ENCODE results near the gene ICAM2. TPM values are rescaled to one million over a fixed set of nuclear protein-coding genes. Genes with fewer than 3 reads are reported as not detected.

The ICAM2 gene
- total RNA-seq, 2 experiments from 2014 or later, result 48.4 to 51.3 TPM

- peak overlapping the region; percentile 12 for H3K27ac Mint-ChIP-seq
- H3K4me1 Mint-ChIP-seq (ENCODE audit: low read depth), result peaks cover 16% of the 10 kb centered on the region
- no peaks in the 10 kb centered on the region for H3K9me3 Mint-ChIP-seq (ENCODE audit: insufficient read depth)
- DNase-seq, result no peak
- ChIA-PET CTCF (interaction anchor here (2.7 to 5.3 kb wide), 2 partner anchors 16 to 89 kb away, joined by 13 to 22 read pairs; no protein-coding TSS in a partner anchor), POLR2A (interaction anchor here (0.6 kb wide), 1 partner anchor 1514 kb away, joined by 4 read pairs; no protein-coding TSS in a partner anchor)
- H3K27me3 Mint-ChIP-seq (ENCODE audit: low read depth), result no peaks in the 10 kb centered on the region
- peaks cover 47% of the 10 kb centered on the region for H3K36me3 Mint-ChIP-seq (ENCODE audit: low read depth)
- H3K4me3 Mint-ChIP-seq, result no peak overlapping the region
- ATAC-seq, result no peak
These were observed 24.7 kb upstream of the ICAM2 start for GRCh38 chr17:64045176-64045575.

DNA sequence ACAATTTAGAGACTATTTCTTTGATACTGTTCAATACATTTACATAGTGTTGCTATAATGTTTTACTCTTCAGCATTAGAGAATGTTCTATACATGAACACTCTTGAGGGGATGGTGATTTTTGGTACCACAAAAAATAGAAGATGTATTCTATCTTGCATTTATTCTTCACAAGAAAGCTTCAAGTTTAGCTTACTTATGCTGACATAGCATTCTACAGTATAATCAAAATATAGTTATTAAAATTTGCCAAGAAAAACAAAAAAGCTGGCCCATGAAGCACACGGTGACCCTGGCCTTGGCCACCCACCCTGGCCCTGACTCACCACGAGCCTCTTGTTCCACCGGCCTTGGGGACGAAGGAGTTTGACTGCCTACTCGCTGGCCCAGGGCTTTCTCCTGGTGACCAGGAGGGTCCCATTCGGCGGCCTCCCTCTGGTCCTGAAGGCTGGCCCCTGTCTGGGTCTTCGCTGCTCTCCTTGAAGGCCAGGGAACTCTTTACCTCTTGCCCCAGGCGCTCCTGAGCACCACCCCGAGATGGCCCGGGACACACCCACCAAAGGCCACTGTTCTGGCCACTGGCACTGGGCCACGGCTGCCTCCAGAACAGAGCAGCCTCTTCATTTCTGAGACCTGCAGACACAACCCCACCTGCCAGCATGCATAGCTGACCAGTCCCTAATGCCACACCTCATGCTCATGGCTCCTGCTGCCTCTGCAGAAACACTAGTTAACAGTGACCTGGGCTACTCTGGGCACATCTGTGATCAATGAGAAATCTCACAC lies 22.5 kb upstream of the ICAM2 start:
- Mint-ChIP-seq H3K27me3 (ENCODE audit: low read depth) (no peaks in the 10 kb centered on the region), H3K27ac (no peak overlapping the region), H3K4me3 (no peak overlapping the region), H3K9me3 (ENCODE audit: insufficient read depth) (no peaks in the 10 kb centered on the region), H3K36me3 (ENCODE audit: low read depth) (peaks cover 40% of the 10 kb centered on the region), H3K4me1 (ENCODE audit: low read depth) (peaks cover 11% of the 10 kb centered on the region)
- no peak for DNase-seq
- no peak for ATAC-seq
- ChIA-PET CTCF (interaction anchor here (1.0 to 3.8 kb wide), 8 partner anchors 10 to 91 kb away, joined by 3 to 44 read pairs (median 7); no protein-coding TSS in a partner anchor), POLR2A (interaction anchor here (1.2 kb wide), 1 partner anchor 86 kb away, joined by 4 read pairs; no protein-coding TSS in a partner anchor)

DNA sequence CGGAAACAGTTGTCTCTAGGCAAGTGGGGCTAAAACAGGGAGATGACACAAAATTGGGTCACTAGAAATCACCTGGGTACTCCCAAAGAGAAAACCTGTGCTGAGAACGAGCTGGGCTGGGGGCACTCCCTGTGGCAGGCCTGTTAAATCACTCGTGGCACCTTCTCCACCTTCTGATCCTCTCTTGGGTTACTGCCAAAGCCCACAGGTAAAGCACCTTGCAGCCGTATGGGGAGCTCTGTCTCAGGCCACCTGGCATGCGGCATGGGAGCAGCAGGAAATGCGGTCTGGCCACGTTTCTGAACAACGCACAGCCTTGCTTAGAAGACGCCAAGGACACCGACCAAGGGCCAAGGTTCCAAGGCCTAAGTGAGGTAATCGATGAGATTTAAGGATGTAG lies 21.5 kb upstream of the ICAM2 start:
- ATAC-seq (no peak), DNase-seq (no peak)
- Mint-ChIP-seq H3K27ac (no peak overlapping the region), H3K4me3 (no peak overlapping the region), H3K4me1 (ENCODE audit: low read depth) (peaks cover 11% of the 10 kb centered on the region), H3K9me3 (ENCODE audit: insufficient read depth) (no peaks in the 10 kb centered on the region), H3K27me3 (ENCODE audit: low read depth) (no peaks in the 10 kb centered on the region), H3K36me3 (ENCODE audit: low read depth) (peaks cover 38% of the 10 kb centered on the region)
- POLR2A ChIA-PET, result interaction anchor here (1.2 kb wide), 1 partner anchor 87 kb away, joined by 4 read pairs; no protein-coding TSS in a partner anchor
- CTCF ChIA-PET, result interaction anchor here (1.0 to 3.8 kb wide), 8 partner anchors 9 to 92 kb away, joined by 3 to 44 read pairs (median 7); no protein-coding TSS in a partner anchor

DNA sequence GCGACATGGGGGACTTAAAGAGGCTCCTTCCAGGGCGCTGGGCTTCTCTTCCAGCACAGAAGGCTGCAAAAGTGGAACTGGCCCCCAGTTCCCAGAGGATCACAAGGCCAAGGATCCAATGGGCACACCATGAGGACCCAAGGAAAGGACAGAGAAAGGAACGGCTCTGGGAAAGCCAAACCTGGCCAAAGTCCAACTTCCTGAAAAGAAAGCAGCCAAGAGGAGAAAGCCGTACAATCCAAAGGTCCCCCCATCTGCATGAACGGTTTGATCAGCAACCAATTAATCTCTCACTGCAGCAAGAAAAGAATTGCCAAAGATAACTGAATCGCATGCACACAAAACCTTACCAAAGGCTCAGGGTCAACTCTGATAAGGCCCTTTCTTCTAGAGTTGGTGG lies 19.8 kb upstream of the ICAM2 start:
- ATAC-seq, result no peak
- no peak for DNase-seq
- Mint-ChIP-seq H3K4me3 (no peak overlapping the region), H3K27ac (no peak overlapping the region), H3K4me1 (ENCODE audit: low read depth) (peaks cover 7% of the 10 kb centered on the region), H3K9me3 (ENCODE audit: insufficient read depth) (no peaks in the 10 kb centered on the region), H3K27me3 (ENCODE audit: low read depth) (no peaks in the 10 kb centered on the region), H3K36me3 (ENCODE audit: low read depth) (peaks cover 26% of the 10 kb centered on the region)
- ChIA-PET POLR2A (no interaction called here), CTCF (interaction anchor here (3.8 kb wide), 1 partner anchor 12 kb away, joined by 44 read pairs; no protein-coding TSS in a partner anchor)

DNA sequence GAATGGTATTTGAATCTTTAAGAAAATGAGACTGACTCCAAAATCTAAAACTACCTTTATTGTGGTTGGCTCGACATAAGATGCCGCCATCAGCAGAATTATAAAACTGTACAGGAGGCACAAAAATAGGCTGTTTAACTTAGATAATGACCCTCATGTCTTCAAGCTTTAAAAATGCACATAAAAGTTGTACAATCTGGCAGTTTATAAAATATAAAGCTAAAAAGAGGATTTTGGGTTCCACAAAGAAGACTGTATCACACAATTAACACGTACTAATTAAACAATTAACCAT lies 18.6 kb upstream of the ICAM2 start:
- POLR2A ChIA-PET, result no interaction called here

DNA sequence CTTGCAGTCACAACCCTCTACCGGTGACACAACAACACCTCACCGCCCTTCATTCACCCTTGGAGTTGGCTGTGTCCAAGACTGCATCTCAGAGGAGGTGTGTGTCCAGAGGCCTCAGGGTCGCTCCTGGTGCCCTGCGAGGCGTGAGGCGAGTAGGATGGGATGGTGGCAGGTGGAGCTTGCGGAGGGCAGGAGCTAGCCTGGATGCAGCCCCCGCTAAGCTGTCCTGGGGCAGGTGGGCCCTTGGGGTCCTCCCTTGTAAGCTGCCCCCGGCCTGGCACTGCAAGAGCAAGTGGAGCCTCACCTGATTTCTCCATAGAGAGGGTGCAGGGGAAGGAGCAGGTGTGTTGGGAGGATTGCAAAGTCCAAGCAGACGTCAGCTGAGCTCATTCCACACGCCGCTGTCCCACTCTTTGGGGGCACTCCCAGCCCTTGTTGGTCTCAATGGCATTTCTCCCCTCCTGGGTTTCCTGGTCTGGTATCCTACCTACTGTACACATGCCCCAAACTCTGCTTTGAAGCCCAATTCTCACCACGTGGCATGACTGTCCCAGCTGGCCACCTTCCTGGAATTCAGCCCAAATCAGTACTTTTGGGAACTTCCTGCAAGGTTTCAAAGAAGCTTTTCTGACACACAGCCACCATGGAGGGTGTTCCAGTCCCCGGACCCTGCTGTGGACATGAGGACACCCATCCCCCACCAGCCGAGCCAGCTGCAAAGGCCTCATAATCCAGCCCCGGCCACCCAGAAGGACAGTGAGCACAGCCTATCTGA lies 18.1 kb upstream of the ICAM2 start:
- Mint-ChIP-seq H3K27ac (no peak overlapping the region), H3K4me1 (ENCODE audit: low read depth) (peaks cover 4% of the 10 kb centered on the region), H3K9me3 (ENCODE audit: insufficient read depth) (no peaks in the 10 kb centered on the region), H3K4me3 (no peak overlapping the region), H3K27me3 (ENCODE audit: low read depth) (no peaks in the 10 kb centered on the region), H3K36me3 (ENCODE audit: low read depth) (peaks cover 13% of the 10 kb centered on the region)
- ATAC-seq, result no peak
- POLR2A ChIA-PET, result no interaction called here
- CTCF ChIA-PET, result interaction anchor here (0.6 to 17.3 kb wide), 4 partner anchors 10 to 92 kb away, joined by 3 to 645 read pairs (median 12); partner anchors contain the start of gene ERN1
- no peak for DNase-seq

More for the DNA sequence above, 18.6 kb upstream of the ICAM2 start:
- Mint-ChIP-seq H3K4me1 (ENCODE audit: low read depth) (peaks cover 4% of the 10 kb centered on the region), H3K27ac (no peak overlapping the region), H3K36me3 (ENCODE audit: low read depth) (peaks cover 17% of the 10 kb centered on the region), H3K27me3 (ENCODE audit: low read depth) (no peaks in the 10 kb centered on the region), H3K4me3 (no peak overlapping the region), H3K9me3 (ENCODE audit: insufficient read depth) (no peaks in the 10 kb centered on the region)
- no peak for ATAC-seq
- CTCF ChIA-PET, result interaction anchor here (1.1 to 17.3 kb wide), 3 partner anchors 11 to 92 kb away, joined by 3 to 645 read pairs (median 20); partner anchors contain the start of gene ERN1
- no peak for DNase-seq

DNA sequence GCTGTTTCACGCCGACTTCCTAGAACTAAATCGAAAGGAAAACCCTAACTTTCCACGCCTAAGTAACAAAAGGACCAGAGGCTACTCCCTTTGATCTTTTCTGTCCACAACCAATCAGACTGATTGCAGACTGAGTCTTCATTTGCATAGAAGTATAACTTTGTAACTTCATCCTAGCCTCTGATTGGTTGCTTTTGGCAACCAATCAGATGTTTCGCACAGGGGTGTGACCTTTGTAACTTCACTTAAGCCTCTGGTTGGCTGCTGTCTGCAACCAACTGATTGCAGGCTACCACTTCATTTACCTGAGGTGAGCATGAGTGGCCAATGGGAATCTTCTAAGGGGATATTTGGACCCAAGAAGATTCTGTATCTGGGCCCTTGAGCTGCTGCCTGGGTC lies 17.4 kb upstream of the ICAM2 start:
- Mint-ChIP-seq H3K27ac (no peak overlapping the region), H3K36me3 (ENCODE audit: low read depth) (peaks cover 11% of the 10 kb centered on the region), H3K4me1 (ENCODE audit: low read depth) (peaks cover 4% of the 10 kb centered on the region), H3K9me3 (ENCODE audit: insufficient read depth) (no peaks in the 10 kb centered on the region), H3K4me3 (no peak overlapping the region), H3K27me3 (ENCODE audit: low read depth) (no peaks in the 10 kb centered on the region)
- no peak for ATAC-seq
- ChIA-PET CTCF (interaction anchor here (0.6 to 17.3 kb wide), 4 partner anchors 9 to 93 kb away, joined by 3 to 645 read pairs (median 12); partner anchors contain the start of gene ERN1), POLR2A (no interaction called here)
- no peak for DNase-seq

GRCh38 chr17:64037180-64037579 lies 16.7 kb upstream of the ICAM2 start:
- peaks cover 9% of the 10 kb centered on the region for H3K36me3 Mint-ChIP-seq (ENCODE audit: low read depth)
- peaks cover 3% of the 10 kb centered on the region for H3K4me1 Mint-ChIP-seq (ENCODE audit: low read depth)
- no peak for DNase-seq
- no peaks in the 10 kb centered on the region for H3K9me3 Mint-ChIP-seq (ENCODE audit: insufficient read depth)
- H3K27ac Mint-ChIP-seq, result peak overlapping the region; percentile 10
- ChIA-PET CTCF (interaction anchor here (2.6 to 17.3 kb wide), 2 partner anchors 9 to 94 kb away, joined by 20 to 645 read pairs; partner anchors contain the start of gene ERN1), POLR2A (no interaction called here)
- no peak overlapping the region for H3K4me3 Mint-ChIP-seq
- ATAC-seq, result no peak
- no peaks in the 10 kb centered on the region for H3K27me3 Mint-ChIP-seq (ENCODE audit: low read depth)

DNA sequence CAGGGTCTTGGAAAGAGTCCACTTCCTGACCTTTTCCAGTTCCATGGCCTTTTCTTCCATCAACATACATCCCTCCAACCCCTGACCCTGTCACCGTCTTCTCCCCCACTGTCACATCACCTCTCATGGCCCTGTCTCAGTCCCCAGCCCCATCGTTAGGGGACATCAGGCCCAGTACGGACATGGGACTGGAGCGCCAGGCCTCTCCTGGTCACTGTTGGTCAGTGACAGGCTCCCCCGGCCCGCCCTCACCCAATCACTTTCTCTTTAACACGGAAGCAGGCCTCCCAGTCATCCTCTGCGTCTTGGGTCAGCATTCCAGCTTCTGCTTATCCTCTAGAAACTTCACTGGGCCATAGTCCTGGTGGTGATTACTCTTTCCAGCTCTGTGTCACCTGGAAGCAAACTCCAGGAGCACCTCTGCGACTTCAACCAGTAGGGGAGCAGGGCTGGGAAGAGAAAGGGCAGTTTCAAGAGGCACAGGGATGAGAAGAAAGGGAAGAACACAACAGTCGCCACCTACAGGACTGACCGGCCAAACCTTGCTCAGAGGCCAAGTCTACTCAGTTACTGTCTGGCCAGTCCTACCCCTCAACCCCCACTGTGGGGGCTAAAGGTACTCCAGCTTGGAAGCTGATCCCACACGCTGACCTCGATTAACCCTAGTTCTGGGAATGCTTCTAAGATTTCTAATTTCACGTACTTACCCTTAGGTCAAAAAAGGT lies 15.9 kb upstream of the ICAM2 start:
- Mint-ChIP-seq H3K4me1 (ENCODE audit: low read depth) (no peaks in the 10 kb centered on the region), H3K9me3 (ENCODE audit: insufficient read depth) (no peaks in the 10 kb centered on the region), H3K36me3 (ENCODE audit: low read depth) (peaks cover 4% of the 10 kb centered on the region), H3K4me3 (no peak overlapping the region), H3K27me3 (ENCODE audit: low read depth) (no peaks in the 10 kb centered on the region), H3K27ac (peak overlapping the region; percentile 10)
- ChIA-PET CTCF (interaction anchor here (17.3 kb wide), 1 partner anchor 94 kb away, joined by 645 read pairs; the partner anchor contains the start of gene ERN1), POLR2A (no interaction called here)
- ATAC-seq, result no peak
- no peak for DNase-seq

- H3K27me3 Mint-ChIP-seq (ENCODE audit: low read depth), result no peaks in the 10 kb centered on the region
- H3K4me1 Mint-ChIP-seq (ENCODE audit: low read depth), result peaks cover 16% of the 10 kb centered on the region
- H3K27ac Mint-ChIP-seq, result no peak overlapping the region
- DNase-seq, result no peak
- H3K36me3 Mint-ChIP-seq (ENCODE audit: low read depth), result no peaks in the 10 kb centered on the region
- H3K9me3 Mint-ChIP-seq (ENCODE audit: insufficient read depth), result no peaks in the 10 kb centered on the region
- CTCF ChIA-PET, result interaction anchor here (0.6 to 17.3 kb wide), 8 partner anchors 10 to 120 kb away, joined by 3 to 645 read pairs (median 5); partner anchors contain the start of genes ERN1 and ICAM2
- ATAC-seq, result no peak
- POLR2A ChIA-PET, result interaction anchor here (0.7 to 1.2 kb wide), 2 partner anchors 100 to 630 kb away, joined by 3 read pairs; partner anchors contain the start of gene CD79B
- no peak overlapping the region for H3K4me3 Mint-ChIP-seq
These were observed 11.6 kb upstream of the ICAM2 start for GRCh38 chr17:64032081-64032480.

- peaks cover 41% of the 10 kb centered on the region for H3K4me1 Mint-ChIP-seq (ENCODE audit: low read depth)
- ATAC-seq (peak; percentile 34), DNase-seq (peak; percentile 85)
- no peak overlapping the region for H3K4me3 Mint-ChIP-seq
- CTCF ChIA-PET, result interaction anchor here (0.5 to 17.3 kb wide), 58 partner anchors 9 to 386 kb away, joined by 3 to 645 read pairs (median 7); partner anchors contain the start of genes CD79B, CSHL1, ERN1 and GH1
- H3K27me3 Mint-ChIP-seq (ENCODE audit: low read depth), result no peaks in the 10 kb centered on the region
- no peaks in the 10 kb centered on the region for H3K36me3 Mint-ChIP-seq (ENCODE audit: low read depth)
- no peak overlapping the region for H3K27ac Mint-ChIP-seq
- POLR2A ChIA-PET, result interaction anchor here (0.8 to 3.1 kb wide), 8 partner anchors 9 to 117 kb away, joined by 3 to 21 read pairs (median 7); partner anchors contain the start of genes ERN1, ICAM2 and PRR29
- no peaks in the 10 kb centered on the region for H3K9me3 Mint-ChIP-seq (ENCODE audit: insufficient read depth)
These were observed 8.5 kb upstream of the ICAM2 start for GRCh38 chr17:64028874-64029464.

Data from activated CD8-positive, alpha-beta T cell treated with anti-CD3 and anti-CD28 coated beads, Interleukin-2, amount 10 ng/mL, durations not matched to agents 7 days and 5 days (primary cell).